ENCODE measurements around the gene CD200R1. TPM values are rescaled to one million over a fixed set of nuclear protein-coding genes. Genes with fewer than 3 reads are reported as not detected.

Gene CD200R1
- polyA plus RNA-seq, 1 donor from 2014 or later, result 0.72 TPM

GRCh38 chr3:112973325-112974177 lies 1.4 kb downstream of the CD200R1 start:
- Histone ChIP-seq H3K9me2 (ENCODE audit: insufficient read depth, low read length) (no peaks in the 10 kb centered on the region), H4K20me1 (ENCODE audit: insufficient read depth) (no peaks in the 10 kb centered on the region), H3K36me3 (ENCODE audit: insufficient read depth, low read length) (no peaks in the 10 kb centered on the region), H3K4me3 (ENCODE audit: low read length) (no peak overlapping the region), H3K27me3 (ENCODE audit: insufficient read depth, low read depth, low read length) (no peaks in the 10 kb centered on the region), H3K79me2 (replicated peaks; ENCODE audit: insufficient read depth, low read length) (no peaks in the 10 kb centered on the region), H2AFZ (ENCODE audit: low read depth, low read length) (no peak overlapping the region), H3K27ac (ENCODE audit: low read length) (no peak overlapping the region), H3K4me2 (ENCODE audit: low read length) (no peak overlapping the region), H3F3A (ENCODE audit: insufficient read depth, low read length, poor library complexity, severe bottlenecking) (no peaks in the 10 kb centered on the region), H3K9ac (ENCODE audit: low read length) (no peak overlapping the region), H3K9me3 (ENCODE audit: low read length) (no peaks in the 10 kb centered on the region)
- TF ChIP-seq POLR2AphosphoS5 (IDR thresholded peaks at IDR 0.05), result no peak
- TF ChIP-seq, protein P1, sequence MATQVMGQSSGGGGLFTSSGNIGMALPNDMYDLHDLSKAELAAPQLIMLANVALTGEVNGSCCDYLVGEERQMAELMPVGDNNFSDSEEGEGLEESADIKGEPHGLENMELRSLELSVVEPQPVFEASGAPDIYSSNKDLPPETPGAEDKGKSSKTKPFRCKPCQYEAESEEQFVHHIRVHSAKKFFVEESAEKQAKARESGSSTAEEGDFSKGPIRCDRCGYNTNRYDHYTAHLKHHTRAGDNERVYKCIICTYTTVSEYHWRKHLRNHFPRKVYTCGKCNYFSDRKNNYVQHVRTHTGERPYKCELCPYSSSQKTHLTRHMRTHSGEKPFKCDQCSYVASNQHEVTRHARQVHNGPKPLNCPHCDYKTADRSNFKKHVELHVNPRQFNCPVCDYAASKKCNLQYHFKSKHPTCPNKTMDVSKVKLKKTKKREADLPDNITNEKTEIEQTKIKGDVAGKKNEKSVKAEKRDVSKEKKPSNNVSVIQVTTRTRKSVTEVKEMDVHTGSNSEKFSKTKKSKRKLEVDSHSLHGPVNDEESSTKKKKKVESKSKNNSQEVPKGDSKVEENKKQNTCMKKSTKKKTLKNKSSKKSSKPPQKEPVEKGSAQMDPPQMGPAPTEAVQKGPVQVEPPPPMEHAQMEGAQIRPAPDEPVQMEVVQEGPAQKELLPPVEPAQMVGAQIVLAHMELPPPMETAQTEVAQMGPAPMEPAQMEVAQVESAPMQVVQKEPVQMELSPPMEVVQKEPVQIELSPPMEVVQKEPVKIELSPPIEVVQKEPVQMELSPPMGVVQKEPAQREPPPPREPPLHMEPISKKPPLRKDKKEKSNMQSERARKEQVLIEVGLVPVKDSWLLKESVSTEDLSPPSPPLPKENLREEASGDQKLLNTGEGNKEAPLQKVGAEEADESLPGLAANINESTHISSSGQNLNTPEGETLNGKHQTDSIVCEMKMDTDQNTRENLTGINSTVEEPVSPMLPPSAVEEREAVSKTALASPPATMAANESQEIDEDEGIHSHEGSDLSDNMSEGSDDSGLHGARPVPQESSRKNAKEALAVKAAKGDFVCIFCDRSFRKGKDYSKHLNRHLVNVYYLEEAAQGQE (IDR thresholded peaks at IDR 0.05; ENCODE audit: borderline replicate concordance), result no peak
- no peak for TF ChIP-seq EP300 (conservative IDR thresholded peaks at IDR 0.05; ENCODE audit: poor library complexity, severe bottlenecking)
- TF ChIP-seq CTCF (IDR thresholded peaks at IDR 0.05; ENCODE audit: poor library complexity, severe bottlenecking), result no peak
- TF ChIP-seq TAF1 (IDR thresholded peaks at IDR 0.05; ENCODE audit: low read depth), result no peak
- TF ChIP-seq SMC3 (conservative IDR thresholded peaks at IDR 0.05; ENCODE audit: poor library complexity), result no peak
- TF ChIP-seq RAD21 (conservative IDR thresholded peaks at IDR 0.05), result no peak
- TF ChIP-seq MXI1 (conservative IDR thresholded peaks at IDR 0.05; ENCODE audit: poor library complexity, severe bottlenecking), result no peak
- no peak for TF ChIP-seq EZH2 (IDR thresholded peaks at IDR 0.05; ENCODE audit: borderline replicate concordance, insufficient read depth, low read length, poor library complexity, severe bottlenecking)

- no peaks in the 10 kb centered on the region for H3K9me3 ChIP-seq (ENCODE audit: low read length)
- H3K9me2 ChIP-seq (ENCODE audit: insufficient read depth, low read length), result no peaks in the 10 kb centered on the region
- no peak overlapping the region for H3K4me3 ChIP-seq (ENCODE audit: low read length)
- H3K27ac ChIP-seq (ENCODE audit: low read length), result no peak overlapping the region
- no peak overlapping the region for H3K4me2 ChIP-seq (ENCODE audit: low read length)
- H4K20me1 ChIP-seq (ENCODE audit: insufficient read depth), result no peaks in the 10 kb centered on the region
- no peak overlapping the region for H2AFZ ChIP-seq (ENCODE audit: low read depth, low read length)
- H3K9ac ChIP-seq (ENCODE audit: low read length), result no peak overlapping the region
- H3K27me3 ChIP-seq (ENCODE audit: insufficient read depth, low read depth, low read length), result no peaks in the 10 kb centered on the region
- no peaks in the 10 kb centered on the region for H3F3A ChIP-seq (ENCODE audit: insufficient read depth, low read length, poor library complexity, severe bottlenecking)
- H3K36me3 ChIP-seq (ENCODE audit: insufficient read depth, low read length), result no peaks in the 10 kb centered on the region
- H3K79me2 ChIP-seq (replicated peaks; ENCODE audit: insufficient read depth, low read length), result no peaks in the 10 kb centered on the region
- no peak for TF ChIP-seq RAD21 (conservative IDR thresholded peaks at IDR 0.05)
Measured at GRCh38 chr3:112972158-112972557, 2.7 kb downstream of the CD200R1 start.
